Trophoblast cell (in vitro differentiated cells and primary cell): ENCODE results near the gene TUBGCP3.

Experiments
- DNase-seq, 2 donors: peaks; one replicate each; pipeline ENCODE4 v3.0.0-alpha.2; 2016
- H2AFZ ChIP-seq: 2 replicates; pipeline ENCODE4 v1.6.1; 2013; ENCODE audit warnings: low read length, moderate library complexity, mild to moderate bottlenecking; ENCODE audit not compliant: insufficient read depth, poor library complexity
- H2AK5ac ChIP-seq: 2 replicates; pipeline ENCODE4 v1.6.1; 2013; ENCODE audit warnings: mild to moderate bottlenecking, low read length
- H2BK120ac ChIP-seq: 2 replicates; pipeline ENCODE4 v1.6.1; 2013; ENCODE audit warnings: low read length, mild to moderate bottlenecking, moderate library complexity; ENCODE audit not compliant: insufficient read depth, poor library complexity
- H2BK12ac ChIP-seq: 2 replicates; pipeline ENCODE4 v1.6.1; 2013; ENCODE audit warnings: mild to moderate bottlenecking, low read length, moderate library complexity
- H2BK5ac ChIP-seq: 2 replicates; pipeline ENCODE4 v1.6.1; 2013; ENCODE audit warnings: low read length, low read depth, moderate library complexity, mild to moderate bottlenecking; ENCODE audit not compliant: poor library complexity
- H3K14ac ChIP-seq: 2 replicates; pipeline ENCODE4 v1.6.1; 2013; ENCODE audit warnings: mild to moderate bottlenecking, low read length
- H3K18ac ChIP-seq: 2 replicates; pipeline ENCODE4 v1.6.1; 2013; ENCODE audit warnings: mild to moderate bottlenecking, low read length
- H3K23ac ChIP-seq: 2 replicates; pipeline ENCODE4 v1.6.1; 2013; ENCODE audit warnings: low read length
- H3K27ac ChIP-seq: 2 replicates; pipeline ENCODE4 v1.5.1; 2013; ENCODE audit warnings: low read depth, mild to moderate bottlenecking, inconsistent platforms, low read length, moderate library complexity
- H3K27me3 ChIP-seq: 2 replicates; pipeline ENCODE4 v1.6.1; 2013; ENCODE audit warnings: inconsistent platforms, mild to moderate bottlenecking, low read length, moderate library complexity; ENCODE audit not compliant: insufficient read depth
- H3K36me3 ChIP-seq, 2 experiments: 1 replicate in 1 of 2; 2 replicates in 1 of 2; pipeline ENCODE4 v1.6.1; 2013; ENCODE audit warnings: low read length in 2 of 2, mild to moderate bottlenecking in 2 of 2, moderate library complexity in 1 of 2; ENCODE audit not compliant: insufficient read depth in 2 of 2, control insufficient read depth in 1 of 2
- H3K4ac ChIP-seq: 2 replicates; pipeline ENCODE4 v1.6.1; 2013; ENCODE audit warnings: low read depth, mild to moderate bottlenecking, low read length, moderate library complexity
- H3K4me1 ChIP-seq, 2 experiments: 1 replicate in 1 of 2; 2 replicates in 1 of 2; pipeline ENCODE4 v1.6.1; 2013; ENCODE audit warnings: low read length in 2 of 2, mild to moderate bottlenecking in 2 of 2, moderate library complexity in 1 of 2; ENCODE audit not compliant: insufficient read depth in 2 of 2, control insufficient read depth in 1 of 2
- H3K4me2 ChIP-seq: 2 replicates; pipeline ENCODE4 v1.6.1; 2013; ENCODE audit warnings: inconsistent platforms, mild to moderate bottlenecking, low read length, moderate library complexity
- H3K4me3 ChIP-seq: 2 replicates; pipeline ENCODE4 v1.5.1; 2013; ENCODE audit warnings: mild to moderate bottlenecking, low read depth, low read length, inconsistent platforms
- H3K79me1 ChIP-seq: one replicate; pipeline ENCODE4 v1.6.1; 2013; ENCODE audit warnings: low read length
- H3K79me2 ChIP-seq: 2 replicates; pipeline ENCODE4 v1.6.1; 2013; ENCODE audit warnings: low read length, mild to moderate bottlenecking; ENCODE audit not compliant: control insufficient read depth, insufficient read depth, poor library complexity
- H3K9ac ChIP-seq: 2 replicates; pipeline ENCODE4 v1.6.1; 2013; ENCODE audit warnings: mild to moderate bottlenecking, low read length
- H3K9me3 ChIP-seq: 2 replicates; pipeline ENCODE4 v1.6.1; 2013; ENCODE audit warnings: low read depth, mild to moderate bottlenecking, control low read depth, inconsistent platforms, low read length; ENCODE audit not compliant: insufficient read depth
- H4K12ac ChIP-seq: 2 replicates; pipeline ENCODE4 v1.6.1; 2013; ENCODE audit warnings: low read depth, mild to moderate bottlenecking, low read length, moderate library complexity
- H4K8ac ChIP-seq: 2 replicates; pipeline ENCODE4 v1.6.1; 2013; ENCODE audit warnings: low read depth, mild to moderate bottlenecking, low read length, moderate library complexity
- H4K91ac ChIP-seq: one replicate; pipeline ENCODE4 v1.6.1; 2013; ENCODE audit warnings: low read depth, mild to moderate bottlenecking, low read length, moderate library complexity
- WGBS: extraction: QIAGEN DNeasy Blood & Tissue Kit; methylation state at CpG from one replicate; pipeline ENCODE4 v1.1.7; 2013; ENCODE audit warnings: missing lambda C conversion rate; ENCODE audit not compliant: insufficient read length, insufficient coverage; ENCODE audit errors: extremely low coverage; 5-methylcytosine and 5-hydroxymethylcytosine counted together

The TUBGCP3 gene

GRCh38 chr13:112462408-112462807 lies 125.5 kb downstream of the TUBGCP3 start:
- no peak overlapping the region for H3K4me2 ChIP-seq
- H4K12ac ChIP-seq: no peak overlapping the region
- no peak overlapping the region for H4K91ac ChIP-seq
- WGBS: no CpG with 5 or more reads among the region's 5 CpGs
- no peak overlapping the region for H4K8ac ChIP-seq
- no peak overlapping the region for H2BK5ac ChIP-seq
- no peak overlapping the region for H2BK120ac ChIP-seq
- no peaks in the 10 kb centered on the region for H3K36me3 ChIP-seq
- H2BK12ac ChIP-seq: no peak overlapping the region
- H3K18ac ChIP-seq: no peak overlapping the region
- H3K14ac ChIP-seq: no peak overlapping the region
- H3K9ac ChIP-seq: no peak overlapping the region
- H3K79me2 ChIP-seq: no peaks in the 10 kb centered on the region
- H3K27me3 ChIP-seq: no peaks in the 10 kb centered on the region
- H2AFZ ChIP-seq: no peak overlapping the region
- no peak overlapping the region for H2AK5ac ChIP-seq
- H3K4me3 ChIP-seq: no peak overlapping the region
- no peak overlapping the region for H3K4ac ChIP-seq
- no peak overlapping the region for H3K23ac ChIP-seq
- no peak for DNase-seq
- H3K27ac ChIP-seq: no peak overlapping the region
- peaks cover 4% of the 10 kb centered on the region for H3K9me3 ChIP-seq
- no peaks in the 10 kb centered on the region for H3K79me1 ChIP-seq
- H3K4me1 ChIP-seq: no peaks in the 10 kb centered on the region

- Histone ChIP-seq H3K9ac (no peak overlapping the region), H3K4me3 (no peak overlapping the region), H3K4ac (no peak overlapping the region), H2AK5ac (no peak overlapping the region), H3K79me1 (no peaks in the 10 kb centered on the region), H4K8ac (no peak overlapping the region), H4K91ac (no peak overlapping the region), H3K14ac (no peak overlapping the region), H2BK120ac (no peak overlapping the region), H2AFZ (no peak overlapping the region), H3K79me2 (no peaks in the 10 kb centered on the region), H3K27me3 (no peaks in the 10 kb centered on the region), H3K23ac (no peak overlapping the region), H2BK12ac (no peak overlapping the region), H3K4me1 (no peaks in the 10 kb centered on the region), H3K36me3 (no peaks in the 10 kb centered on the region), H4K12ac (no peak overlapping the region), H2BK5ac (no peak overlapping the region), H3K9me3 (peaks cover 4% of the 10 kb centered on the region), H3K4me2 (no peak overlapping the region), H3K18ac (no peak overlapping the region), H3K27ac (no peak overlapping the region)
- no CpG with 5 or more reads among the region's 13 CpGs for WGBS
- DNase-seq: peak in 1 of 2 donors; percentile 2
These were observed 130.5 kb downstream of the TUBGCP3 start for GRCh38 chr13:112457485-112457884.

DNA sequence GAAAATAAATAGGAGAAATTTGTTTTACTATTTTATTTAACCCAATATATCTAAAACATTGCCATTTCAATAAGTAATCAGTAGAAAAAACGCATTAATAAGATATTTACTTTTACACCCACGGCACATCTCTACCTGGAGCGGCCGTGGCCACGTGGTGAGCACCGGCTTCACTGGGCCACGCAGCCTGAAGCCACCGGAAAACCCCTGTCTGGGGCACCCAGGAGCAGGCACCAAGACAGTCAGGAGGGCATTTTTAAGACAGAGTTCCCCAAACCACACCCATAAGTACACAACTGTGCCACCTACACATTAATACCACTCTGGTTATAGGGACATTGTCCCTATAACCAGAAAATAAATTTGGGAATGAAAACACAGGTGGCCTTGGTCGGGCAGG lies 130.9 kb downstream of the TUBGCP3 start:
- no peak overlapping the region for H3K9ac ChIP-seq
- no peaks in the 10 kb centered on the region for H3K36me3 ChIP-seq
- no peaks in the 10 kb centered on the region for H3K79me2 ChIP-seq
- no peak overlapping the region for H3K27ac ChIP-seq
- H3K4ac ChIP-seq: no peak overlapping the region
- H4K8ac ChIP-seq: no peak overlapping the region
- no peak overlapping the region for H3K23ac ChIP-seq
- no CpG with 5 or more reads among the region's 9 CpGs for WGBS
- H4K12ac ChIP-seq: no peak overlapping the region
- no peak overlapping the region for H2AFZ ChIP-seq
- no peaks in the 10 kb centered on the region for H3K4me1 ChIP-seq
- peaks cover 4% of the 10 kb centered on the region for H3K9me3 ChIP-seq
- DNase-seq: no peak
- H2BK120ac ChIP-seq: no peak overlapping the region
- H2BK5ac ChIP-seq: no peak overlapping the region
- H3K4me3 ChIP-seq: no peak overlapping the region
- no peaks in the 10 kb centered on the region for H3K27me3 ChIP-seq
- H3K18ac ChIP-seq: no peak overlapping the region
- H3K79me1 ChIP-seq: no peaks in the 10 kb centered on the region
- H4K91ac ChIP-seq: no peak overlapping the region
- no peak overlapping the region for H3K4me2 ChIP-seq
- no peak overlapping the region for H3K14ac ChIP-seq
- no peak overlapping the region for H2AK5ac ChIP-seq
- no peak overlapping the region for H2BK12ac ChIP-seq

- Histone ChIP-seq H3K4me2 (no peak overlapping the region), H2BK120ac (no peak overlapping the region), H2BK12ac (no peak overlapping the region), H3K9ac (no peak overlapping the region), H3K4ac (no peak overlapping the region), H3K4me3 (no peak overlapping the region), H3K79me2 (no peaks in the 10 kb centered on the region), H3K23ac (no peak overlapping the region), H2AK5ac (no peak overlapping the region), H3K18ac (no peak overlapping the region), H2BK5ac (no peak overlapping the region), H3K27me3 (no peaks in the 10 kb centered on the region), H3K79me1 (no peaks in the 10 kb centered on the region), H3K36me3 (no peaks in the 10 kb centered on the region), H3K9me3 (peaks cover under 1% of the 10 kb centered on the region), H3K4me1 (no peaks in the 10 kb centered on the region), H2AFZ (no peak overlapping the region), H4K91ac (no peak overlapping the region), H4K12ac (no peak overlapping the region), H4K8ac (no peak overlapping the region), H3K27ac (no peak overlapping the region), H3K14ac (no peak overlapping the region)
- DNase-seq: no peak
- no CpG with 5 or more reads among the region's 22 CpGs for WGBS
These were observed 131.6 kb downstream of the TUBGCP3 start for GRCh38 chr13:112456138-112457056.
